GM10248 (cell line): ENCODE results near the gene MOV10.

ENCODE experiments used
- CTCF ChIA-PET: fragments of 300-600 bp; sonication (Branson Sonifier 250); formaldehyde crosslinking; extraction: SDS; loops from one replicate; lab custom pipeline; 2021; ENCODE audit warnings: antibody characterized with exemption; lab: Yijun Ruan, JAX
- POLR2A ChIA-PET: fragments of 350-650 bp; sonication (Branson Sonifier 250); formaldehyde crosslinking; extraction: SDS; loops from one replicate; lab custom pipeline; 2020; ENCODE audit warnings: antibody characterized with exemption; lab: Yijun Ruan, JAX
- DNase-seq: peaks from one replicate; pipeline ENCODE4 v3.0.0; 2012; ENCODE audit errors: extremely low spot score
- TF ChIP-seq, protein P1 (sequence below): IDR thresholded peaks from 2 replicates; pipeline ENCODE4 v1.5.1; 2012; ENCODE audit warnings: mild to moderate bottlenecking, low read depth; ENCODE audit errors: extremely low read depth, missing control alignments, control extremely low read depth

Gene MOV10

DNA sequence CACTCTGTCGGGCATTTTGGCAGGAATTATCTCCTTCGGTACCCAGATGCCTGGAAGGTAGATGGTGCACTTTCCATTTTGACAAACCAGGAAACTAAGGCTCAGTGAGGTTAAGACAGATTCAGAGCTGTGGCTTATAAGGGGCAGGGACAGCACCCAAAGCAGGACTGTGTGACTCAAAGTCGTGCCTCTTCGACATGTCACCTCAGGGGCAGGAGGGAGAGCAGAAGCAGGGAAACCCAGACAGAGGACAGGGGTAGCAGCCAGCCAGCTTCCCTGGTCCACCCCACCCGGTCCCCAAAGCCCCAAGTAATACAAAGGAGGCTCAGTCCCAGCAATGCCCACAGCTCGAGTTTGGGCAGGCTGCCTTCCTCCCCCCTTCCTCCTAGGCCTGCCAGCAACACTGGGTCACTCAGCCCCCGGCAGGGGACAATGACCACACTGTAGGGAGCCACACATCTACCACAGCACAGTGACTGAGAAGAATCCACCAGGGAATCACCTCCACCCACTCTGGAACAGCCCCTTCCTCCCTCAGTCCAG, 30.0 kb downstream of the MOV10 start:
- CTCF ChIA-PET, result interaction anchor here (0.8 to 2.8 kb wide), 16 partner anchors 9 to 368 kb away, joined by 3 to 18 read pairs (median 4); partner anchors contain the start of genes LRIG2, MOV10 and PPM1J
- POLR2A ChIA-PET, result interaction anchor here (0.6 to 1.7 kb wide), 6 partner anchors 11 to 310 kb away, joined by 4 to 9 read pairs (median 5); partner anchors contain the start of genes CTTNBP2NL, MOV10 and PPM1J
- TF ChIP-seq, protein P1, sequence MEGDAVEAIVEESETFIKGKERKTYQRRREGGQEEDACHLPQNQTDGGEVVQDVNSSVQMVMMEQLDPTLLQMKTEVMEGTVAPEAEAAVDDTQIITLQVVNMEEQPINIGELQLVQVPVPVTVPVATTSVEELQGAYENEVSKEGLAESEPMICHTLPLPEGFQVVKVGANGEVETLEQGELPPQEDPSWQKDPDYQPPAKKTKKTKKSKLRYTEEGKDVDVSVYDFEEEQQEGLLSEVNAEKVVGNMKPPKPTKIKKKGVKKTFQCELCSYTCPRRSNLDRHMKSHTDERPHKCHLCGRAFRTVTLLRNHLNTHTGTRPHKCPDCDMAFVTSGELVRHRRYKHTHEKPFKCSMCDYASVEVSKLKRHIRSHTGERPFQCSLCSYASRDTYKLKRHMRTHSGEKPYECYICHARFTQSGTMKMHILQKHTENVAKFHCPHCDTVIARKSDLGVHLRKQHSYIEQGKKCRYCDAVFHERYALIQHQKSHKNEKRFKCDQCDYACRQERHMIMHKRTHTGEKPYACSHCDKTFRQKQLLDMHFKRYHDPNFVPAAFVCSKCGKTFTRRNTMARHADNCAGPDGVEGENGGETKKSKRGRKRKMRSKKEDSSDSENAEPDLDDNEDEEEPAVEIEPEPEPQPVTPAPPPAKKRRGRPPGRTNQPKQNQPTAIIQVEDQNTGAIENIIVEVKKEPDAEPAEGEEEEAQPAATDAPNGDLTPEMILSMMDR, result no peak
- no peak for DNase-seq

DNA sequence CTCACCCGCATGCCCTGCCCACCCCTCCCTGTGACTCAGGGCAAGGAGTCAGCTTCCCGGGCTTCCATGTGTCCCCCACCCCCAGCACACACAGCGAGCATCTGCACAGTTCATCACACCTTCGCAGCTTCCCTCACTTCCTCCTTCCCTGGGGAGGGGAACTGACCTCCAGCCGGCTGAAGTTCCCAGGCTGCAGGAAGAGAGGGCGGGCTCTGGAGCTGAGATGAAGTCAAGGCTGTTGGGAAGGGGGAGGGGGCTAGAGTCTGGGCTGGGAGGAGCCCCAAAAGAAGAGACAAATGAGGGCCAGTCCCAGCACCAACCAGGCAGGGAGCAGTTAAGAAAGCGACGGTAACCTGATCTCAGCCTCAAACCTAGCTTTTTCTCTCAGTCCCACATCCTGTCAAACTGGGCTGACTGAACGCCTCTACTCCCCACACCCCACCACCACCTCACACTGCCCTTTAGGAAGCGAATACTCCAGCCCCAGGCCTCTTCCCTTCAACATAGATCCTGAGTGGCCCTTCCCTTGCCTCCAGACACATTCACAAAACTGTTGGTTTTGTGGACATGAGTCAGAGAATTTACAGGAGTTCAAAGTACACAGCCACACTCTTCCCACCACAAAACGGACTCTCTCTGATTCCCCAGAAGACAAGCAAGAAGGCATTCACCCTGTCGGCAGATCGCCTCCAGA, 30.6 kb downstream of the MOV10 start:
- POLR2A ChIA-PET, result interaction anchor here (0.6 to 1.7 kb wide), 6 partner anchors 10 to 311 kb away, joined by 4 to 9 read pairs (median 5); partner anchors contain the start of genes CTTNBP2NL, MOV10 and PPM1J
- TF ChIP-seq, protein P1, result no peak
- peak; percentile 87 for DNase-seq
- CTCF ChIA-PET, result interaction anchor here (0.9 to 2.8 kb wide), 12 partner anchors 9 to 368 kb away, joined by 3 to 18 read pairs (median 5); partner anchors contain the start of genes LRIG2, MOV10 and PPM1J

DNA sequence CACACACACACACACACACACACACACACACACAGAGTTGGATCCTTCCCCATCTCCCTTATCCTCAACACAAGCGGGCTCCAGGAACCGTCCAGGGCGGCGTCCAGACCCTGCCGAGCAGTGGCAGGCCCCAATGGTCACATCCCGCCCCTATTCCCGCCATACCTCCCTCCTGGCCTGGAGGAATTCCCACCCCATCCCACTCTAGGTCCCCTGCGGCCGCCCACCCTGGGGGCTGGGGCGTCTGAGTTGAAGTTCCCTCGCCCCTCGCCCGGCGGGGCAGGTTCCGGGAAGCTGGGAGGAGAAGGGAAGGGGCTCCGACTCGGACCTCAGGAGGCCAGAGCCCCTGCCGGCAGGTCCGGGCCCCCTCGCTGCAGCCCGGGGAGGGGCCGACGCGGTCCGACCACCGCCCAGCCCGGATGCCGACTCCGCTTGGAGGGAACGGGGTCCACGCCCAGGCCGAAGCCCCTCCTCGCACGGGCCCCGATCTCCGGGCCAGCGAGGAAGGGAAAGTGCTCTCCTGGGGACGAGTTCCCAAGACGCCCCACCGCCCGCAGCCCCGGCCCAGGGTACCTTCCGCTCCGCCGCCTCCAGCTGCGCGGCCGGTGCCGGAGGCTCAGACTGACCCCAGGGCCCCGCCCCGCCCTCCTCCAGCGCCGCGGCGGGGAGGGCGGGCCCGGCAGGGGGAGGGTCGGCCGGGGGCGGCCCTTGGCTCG, 32.2 kb downstream of the MOV10 start, which contains the start of gene RHOC:
Gene RHOC, minus strand, starts transcription at position 623 of the 716 bp plus-strand sequence. CDS start 3,328 bp downstream, outside the sequence.
- TF ChIP-seq, protein P1, result no peak
- CTCF ChIA-PET, result interaction anchor here (0.6 to 7.1 kb wide), 7 partner anchors 11 to 337 kb away, joined by 3 to 105 read pairs (median 9); partner anchors contain the start of genes CTTNBP2NL and PPM1J
- peak; percentile 90 for DNase-seq

DNA sequence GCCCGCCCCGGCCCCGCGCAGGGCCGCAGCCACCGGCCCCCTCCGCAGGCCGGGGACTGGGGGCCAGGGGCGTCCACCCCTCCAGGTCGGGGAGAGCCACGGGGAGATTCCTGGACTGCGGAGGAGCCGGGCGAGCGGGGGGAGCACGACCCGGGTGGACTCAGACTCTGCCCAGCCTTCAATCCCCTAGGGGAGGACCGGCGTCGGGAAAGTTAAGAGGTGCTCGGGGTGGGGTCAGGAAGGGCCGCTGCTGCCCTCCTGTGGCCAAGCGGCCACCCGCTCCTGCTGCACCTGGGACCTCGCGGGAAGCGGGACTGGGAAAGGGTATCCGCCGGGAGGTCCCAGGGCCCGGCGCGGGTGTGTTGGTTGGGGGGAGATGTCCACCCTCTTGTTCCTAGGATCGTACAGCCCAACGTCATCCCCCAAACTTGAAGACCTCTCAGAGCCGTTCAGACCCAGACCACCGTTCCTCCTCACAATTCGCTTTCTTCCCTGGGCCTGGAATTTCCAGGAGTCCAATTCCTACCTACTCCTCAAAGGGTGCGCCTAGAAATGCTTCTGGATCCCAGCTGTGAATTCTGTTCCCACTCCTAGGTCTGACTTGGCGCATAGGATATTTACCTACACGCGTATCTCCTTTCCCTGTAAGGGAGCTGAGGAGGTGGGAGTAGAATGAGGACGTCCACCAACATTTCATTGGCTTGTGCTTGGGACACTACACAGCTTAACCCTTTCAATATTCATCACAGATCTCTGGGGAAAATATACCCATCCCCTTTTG, 33.0 kb downstream of the MOV10 start:
- POLR2A ChIA-PET, result no interaction called here
- TF ChIP-seq, protein P1, result peak; percentile 96
- CTCF ChIA-PET, result interaction anchor here (0.8 to 7.1 kb wide), 20 partner anchors 8 to 365 kb away, joined by 3 to 105 read pairs (median 6); partner anchors contain the start of genes CTTNBP2NL, LRIG2 and PPM1J
- peak; percentile 84 for DNase-seq

More for the DNA sequence above, 32.2 kb downstream of the MOV10 start, which contains the start of gene RHOC:
- POLR2A ChIA-PET, result no interaction called here

DNA sequence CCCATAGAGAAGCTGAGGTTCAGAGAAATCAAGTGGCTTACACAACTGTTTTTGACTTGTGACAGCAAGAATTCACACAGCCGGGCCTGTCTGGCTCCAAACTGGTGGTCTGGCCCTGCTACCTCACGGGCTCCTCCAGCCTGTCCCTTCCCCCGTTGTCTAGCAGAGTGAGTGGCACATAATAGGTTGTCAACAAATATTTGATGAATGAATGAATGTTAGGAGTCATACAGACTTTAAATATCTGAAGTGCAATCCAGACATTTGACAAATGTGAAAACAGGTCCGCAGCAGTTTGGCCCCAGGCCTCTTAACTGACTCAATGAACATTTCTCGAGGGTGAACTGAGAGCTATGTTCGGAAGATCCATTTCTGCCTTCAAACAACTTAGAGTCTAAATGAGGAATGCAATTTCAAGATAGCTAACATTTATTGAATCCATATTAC, 33.6 kb downstream of the MOV10 start:
- DNase-seq, result no peak
- CTCF ChIA-PET, result interaction anchor here (0.8 to 7.1 kb wide), 22 partner anchors 9 to 365 kb away, joined by 3 to 105 read pairs (median 4); partner anchors contain the start of genes CTTNBP2NL, LRIG2 and PPM1J
- TF ChIP-seq, protein P1, result no peak
- POLR2A ChIA-PET, result no interaction called here
